ENCODE results near the gene KRT38. TPM values are rescaled to one million over a fixed set of nuclear protein-coding genes. Genes with fewer than 3 reads are reported as not detected.
"Not testable (repeated sequence)": the region's sequence is repeated elsewhere in the genome, so short reads cannot be mapped to it uniquely, and the experiment has no call there.

KRT38 gene
- total RNA-seq, 1 experiment from 2014 or later: not detected

GRCh38 chr17:41395611-41396010 is 45.2 kb downstream of the KRT38 start:
- no peak for DNase-seq (ENCODE audit: low read depth)

DNA sequence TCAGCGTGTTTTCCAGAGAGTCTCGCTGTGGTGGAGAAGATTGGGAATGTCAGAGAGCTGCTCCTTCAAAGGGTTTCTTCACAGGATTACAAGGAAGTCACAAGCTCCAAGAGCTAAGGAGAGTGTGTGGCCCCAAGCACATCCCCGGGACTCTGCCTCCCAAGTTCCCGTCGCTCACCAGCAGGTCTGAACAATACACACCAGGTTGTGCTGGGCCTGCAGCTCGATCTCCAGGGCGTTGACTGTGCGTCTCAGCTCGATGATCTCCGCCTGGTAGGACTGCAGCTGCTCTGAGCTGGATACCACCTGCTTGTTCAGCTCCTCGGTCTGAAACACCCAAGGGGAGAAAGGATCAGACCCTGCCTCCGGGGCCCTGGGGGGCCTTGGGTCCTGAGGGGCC is 45.7 kb downstream of the KRT38 start:
- not testable (repeated sequence) for DNase-seq (ENCODE audit: low read depth)

- no peak for DNase-seq (ENCODE audit: low read depth)
Observed at GRCh38 chr17:41394254-41394996, 46.4 kb downstream of the KRT38 start.

GRCh38 chr17:41393826-41394225 is 47.0 kb downstream of the KRT38 start:
- no peak for DNase-seq (ENCODE audit: low read depth)

- no peak for DNase-seq (ENCODE audit: low read depth)
Observed at GRCh38 chr17:41393294-41393693, 47.5 kb downstream of the KRT38 start.

- peak; percentile 46 for DNase-seq (ENCODE audit: low read depth)
Observed at GRCh38 chr17:41392278-41392677, 48.5 kb downstream of the KRT38 start.

DNA sequence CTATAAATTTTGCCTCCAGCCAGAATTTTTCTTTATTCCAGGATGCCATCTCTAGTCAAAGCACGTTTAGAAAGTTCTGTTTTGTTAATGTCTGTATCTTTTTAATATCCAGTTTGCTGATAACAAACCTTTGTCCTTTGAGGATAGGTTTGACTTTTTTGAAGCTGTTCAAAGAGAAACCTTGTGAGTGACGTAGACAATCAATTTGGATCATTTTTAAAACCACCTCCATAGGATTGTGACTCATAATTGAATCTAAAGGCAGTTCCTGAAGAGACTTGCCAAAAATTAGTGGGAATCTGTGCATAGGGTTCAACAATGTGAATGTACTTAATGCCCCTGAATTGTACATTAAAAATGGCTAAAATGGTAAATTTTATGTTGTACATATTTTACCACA is 49.2 kb downstream of the KRT38 start:
- DNase-seq (ENCODE audit: low read depth): no peak

- no peak for DNase-seq (ENCODE audit: low read depth)
Observed at GRCh38 chr17:41390411-41390938, 50.3 kb downstream of the KRT38 start.

DNA sequence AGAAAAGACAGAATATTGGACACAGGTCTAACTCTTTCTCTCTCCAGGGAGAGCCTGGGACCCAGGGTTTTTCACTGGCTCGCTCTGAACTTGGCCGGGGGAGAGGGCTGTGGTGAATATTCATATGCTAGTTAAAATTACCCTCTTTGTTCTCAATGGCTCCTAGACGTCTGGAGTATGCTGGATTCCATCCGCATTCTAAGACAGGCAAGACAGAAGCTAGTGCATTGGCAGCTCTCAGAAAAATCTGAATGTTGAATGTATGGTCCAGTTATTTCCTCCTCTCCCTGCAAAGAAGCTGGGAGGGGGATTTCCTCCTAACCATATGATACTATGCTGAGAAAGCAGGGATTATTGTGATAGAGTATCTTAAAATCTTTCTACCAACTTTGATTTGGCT is 53.1 kb downstream of the KRT38 start:
- no peak for DNase-seq (ENCODE audit: low read depth)

GRCh38 chr17:41386227-41386626 is 54.6 kb downstream of the KRT38 start:
- no peak for DNase-seq (ENCODE audit: low read depth)

Other genes with a start within 250 kb of the KRT38 start
- not detected in 2 replicates for gene KRTAP9-2, start 214.3 kb downstream of the KRT38 start, total RNA-seq (2014; rRNA removed)
- gene KRTAP9-3, start 208.5 kb downstream of the KRT38 start, total RNA-seq (2014; rRNA removed): not detected in 2 replicates
- gene KRTAP9-8, start 203.0 kb downstream of the KRT38 start, total RNA-seq (2014; rRNA removed): not detected in 2 replicates
- gene KRTAP9-4, start 191.3 kb downstream of the KRT38 start, total RNA-seq (2014; rRNA removed): not detected in 2 replicates
- gene KRTAP9-9, start 185.6 kb downstream of the KRT38 start, total RNA-seq (2014; rRNA removed): not detected in 2 replicates
- gene KRTAP9-6, start 175.6 kb downstream of the KRT38 start, total RNA-seq (2014; rRNA removed): not detected in 2 replicates
- not detected in 2 replicates for gene KRTAP9-7, start 165.3 kb downstream of the KRT38 start, total RNA-seq (2014; rRNA removed)
- gene KRTAP29-1, start 138.1 kb downstream of the KRT38 start, total RNA-seq (2014; rRNA removed): not detected in 2 replicates
- gene KRTAP16-1, start 131.7 kb downstream of the KRT38 start, total RNA-seq (2014; rRNA removed): not detected in 2 replicates
- gene KRTAP17-1, start 125.3 kb downstream of the KRT38 start, total RNA-seq (2014; rRNA removed): not detected in 2 replicates
- not detected in 2 replicates for gene KRT33A, start 90.2 kb downstream of the KRT38 start, total RNA-seq (2014; rRNA removed)
- not detected in 2 replicates for gene KRT33B, start 71.2 kb downstream of the KRT38 start, total RNA-seq (2014; rRNA removed)
- 0.29 and 1.0 TPM in 2 replicates for gene KRT34, start 58.7 kb downstream of the KRT38 start, total RNA-seq (2014; rRNA removed)
- gene KRT31, start 43.4 kb downstream of the KRT38 start, total RNA-seq (2014; rRNA removed): not detected in 2 replicates
- not detected in 2 replicates for gene KRT37, start 16.4 kb downstream of the KRT38 start, total RNA-seq (2014; rRNA removed)
- not detected in 2 replicates for gene KRT32, start 26.4 kb upstream of the KRT38 start, total RNA-seq (2014; rRNA removed)
- gene KRT35, start 40.2 kb upstream of the KRT38 start, total RNA-seq (2014; rRNA removed): not detected in 2 replicates
- gene KRT36, start 48.9 kb upstream of the KRT38 start, total RNA-seq (2014; rRNA removed): not detected in 2 replicates
- gene KRT13, start 64.6 kb upstream of the KRT38 start, total RNA-seq (2014; rRNA removed): not detected in 2 replicates
- gene KRT15, start 77.9 kb upstream of the KRT38 start, total RNA-seq (2014; rRNA removed): 0.19 and 0.46 TPM in 2 replicates
- gene KRT19, start 87.3 kb upstream of the KRT38 start, total RNA-seq (2014; rRNA removed): not detected in 2 replicates
- not detected in 2 replicates for gene KRT9, start 131.1 kb upstream of the KRT38 start, total RNA-seq (2014; rRNA removed)
- not detected in 2 replicates for gene KRT14, start 145.9 kb upstream of the KRT38 start, total RNA-seq (2014; rRNA removed)
- gene KRT16, start 171.8 kb upstream of the KRT38 start, total RNA-seq (2014; rRNA removed): not detected in 2 replicates
- gene KRT17, start 183.6 kb upstream of the KRT38 start, total RNA-seq (2014; rRNA removed): 6.9 and 11.0 TPM in 2 replicates
- gene EIF1, start 247.9 kb upstream of the KRT38 start, total RNA-seq (2014; rRNA removed): 56.9 and 63.7 TPM in 2 replicates

Measured in LHCN-M2 (cell line).